ENCODE measurements around the gene PPIB. TPM values are rescaled to one million over a fixed set of nuclear protein-coding genes. Genes with fewer than 3 reads are reported as not detected.
A peak's percentile ranks its signal among the peaks of the same experiment; 100 is the strongest.
"Not testable (repeated sequence)": the region's sequence is repeated elsewhere in the genome, so short reads cannot be mapped to it uniquely, and the experiment has no call there.

Gene PPIB
- total RNA-seq, 2 experiments from 2014 or later: 392 to 410 TPM

- Mint-ChIP-seq H3K27me3 (no peaks in the 10 kb centered on the region), H3K27ac (no peak overlapping the region), H3K4me3 (no peak overlapping the region), H3K36me3 (ENCODE audit: low read depth) (peaks cover 69% of the 10 kb centered on the region), H3K4me1 (peaks cover 5% of the 10 kb centered on the region), H3K9me3 (no peaks in the 10 kb centered on the region)
- no peak for DNase-seq
- ChIA-PET CTCF (no interaction called here), POLR2A (no interaction called here)
Measured at GRCh38 chr15:64127521-64128270, 35.1 kb downstream of the PPIB start.

GRCh38 chr15:64125978-64126377, 36.8 kb downstream of the PPIB start:
- POLR2A ChIA-PET: no interaction called here
- Mint-ChIP-seq H3K9me3 (no peaks in the 10 kb centered on the region), H3K4me3 (no peak overlapping the region), H3K4me1 (peaks cover 5% of the 10 kb centered on the region), H3K27me3 (no peaks in the 10 kb centered on the region), H3K36me3 (ENCODE audit: low read depth) (peaks cover 57% of the 10 kb centered on the region), H3K27ac (no peak overlapping the region)
- CTCF ChIA-PET: no interaction called here
- no peak for DNase-seq

DNA sequence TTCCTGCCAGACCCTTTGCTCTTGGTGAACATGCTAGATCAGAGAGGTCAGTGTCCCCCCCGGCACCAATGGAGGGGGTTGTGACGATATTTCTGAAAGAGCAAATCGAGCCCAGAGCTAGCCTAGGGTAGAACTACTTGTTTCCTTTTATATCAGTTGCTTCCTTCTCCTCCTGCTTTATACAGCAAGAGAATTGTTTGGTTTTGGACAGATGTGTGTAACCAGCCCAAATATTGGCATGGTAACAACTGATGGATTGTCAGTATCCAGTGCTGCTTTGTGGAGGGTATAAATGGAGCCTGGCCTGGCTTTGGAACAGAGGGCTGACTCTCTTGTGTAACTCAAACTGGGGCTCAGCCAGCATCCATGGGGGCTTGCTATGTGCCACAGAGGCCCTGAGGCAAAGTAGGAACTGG, 39.9 kb downstream of the PPIB start:
- CTCF ChIA-PET: interaction anchor here (0.6 kb wide), 1 partner anchor 860 kb away, joined by 3 read pairs; no protein-coding TSS in a partner anchor
- H3K9me3 Mint-ChIP-seq: no peaks in the 10 kb centered on the region
- peaks cover 55% of the 10 kb centered on the region for H3K36me3 Mint-ChIP-seq (ENCODE audit: low read depth)
- DNase-seq: no peak
- no peaks in the 10 kb centered on the region for H3K27me3 Mint-ChIP-seq
- no peak overlapping the region for H3K4me3 Mint-ChIP-seq
- H3K4me1 Mint-ChIP-seq: peaks cover 5% of the 10 kb centered on the region
- POLR2A ChIA-PET: interaction anchor here (1.2 kb wide), 1 partner anchor 27 kb away, joined by 3 read pairs; no protein-coding TSS in a partner anchor
- H3K27ac Mint-ChIP-seq: no peak overlapping the region

- no peaks in the 10 kb centered on the region for H3K27me3 Mint-ChIP-seq
- no peaks in the 10 kb centered on the region for H3K9me3 Mint-ChIP-seq
- CTCF ChIA-PET: interaction anchor here (0.7 kb wide), 1 partner anchor 1752 kb away, joined by 3 read pairs; no protein-coding TSS in a partner anchor
- peaks cover 2% of the 10 kb centered on the region for H3K4me1 Mint-ChIP-seq
- no peak overlapping the region for H3K27ac Mint-ChIP-seq
- no peak overlapping the region for H3K4me3 Mint-ChIP-seq
- no peak for DNase-seq
- H3K36me3 Mint-ChIP-seq (ENCODE audit: low read depth): peaks cover 53% of the 10 kb centered on the region
- POLR2A ChIA-PET: interaction anchor here (1.2 kb wide), 1 partner anchor 26 kb away, joined by 3 read pairs; no protein-coding TSS in a partner anchor
Measured at GRCh38 chr15:64122444-64122843, 40.4 kb downstream of the PPIB start.

DNA sequence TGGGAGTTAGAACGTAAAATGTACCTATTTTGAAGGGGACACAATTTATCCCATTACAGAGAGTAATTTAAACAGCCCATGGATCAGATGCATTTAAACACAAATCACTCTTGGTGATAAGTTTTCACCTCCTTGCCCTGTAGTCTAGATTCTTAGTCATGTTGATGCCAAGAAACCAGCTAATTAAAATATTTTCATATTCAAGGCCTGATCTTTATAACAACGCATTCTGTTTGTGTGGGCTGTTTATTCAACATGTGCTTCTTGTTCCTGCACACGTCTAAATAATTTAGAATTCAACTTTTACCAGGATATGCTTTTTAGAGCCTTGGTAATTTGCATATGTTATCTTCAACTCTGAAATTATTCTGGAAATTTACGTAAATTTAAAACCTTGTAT, 41.2 kb downstream of the PPIB start:
- Mint-ChIP-seq H3K4me3 (no peak overlapping the region), H3K9me3 (no peaks in the 10 kb centered on the region), H3K4me1 (peaks cover 2% of the 10 kb centered on the region), H3K27me3 (no peaks in the 10 kb centered on the region), H3K36me3 (ENCODE audit: low read depth) (peaks cover 51% of the 10 kb centered on the region), H3K27ac (no peak overlapping the region)
- no peak for DNase-seq
- CTCF ChIA-PET: interaction anchor here (0.9 kb wide), 1 partner anchor 31 kb away, joined by 3 read pairs; no protein-coding TSS in a partner anchor
- POLR2A ChIA-PET: no interaction called here

DNA sequence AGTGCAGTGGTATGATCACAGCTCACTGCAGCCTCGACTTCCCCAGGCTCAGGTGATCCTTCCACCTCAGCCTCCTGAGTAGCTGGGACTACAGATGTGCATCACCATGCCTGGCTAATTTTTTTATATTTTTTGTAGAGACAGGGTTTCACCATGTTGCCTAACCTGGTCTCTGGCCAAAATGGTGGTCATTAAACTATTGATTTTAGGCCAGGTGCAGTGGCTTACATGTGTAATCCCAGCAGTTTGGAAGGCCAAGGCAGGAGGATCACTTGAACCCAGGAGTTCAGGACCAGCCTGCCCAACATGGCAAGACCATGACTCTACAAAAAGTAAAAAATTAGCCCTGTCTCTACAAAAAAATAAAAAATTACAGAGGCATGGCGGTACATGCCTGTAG, 42.5 kb downstream of the PPIB start:
- H3K27me3 Mint-ChIP-seq, H3K4me3 Mint-ChIP-seq, DNase-seq, H3K4me1 Mint-ChIP-seq, H3K9me3 Mint-ChIP-seq, POLR2A ChIA-PET, H3K27ac Mint-ChIP-seq, CTCF ChIA-PET: not testable (repeated sequence)
- peaks cover 50% of the 10 kb centered on the region for H3K36me3 Mint-ChIP-seq (ENCODE audit: low read depth)

DNA sequence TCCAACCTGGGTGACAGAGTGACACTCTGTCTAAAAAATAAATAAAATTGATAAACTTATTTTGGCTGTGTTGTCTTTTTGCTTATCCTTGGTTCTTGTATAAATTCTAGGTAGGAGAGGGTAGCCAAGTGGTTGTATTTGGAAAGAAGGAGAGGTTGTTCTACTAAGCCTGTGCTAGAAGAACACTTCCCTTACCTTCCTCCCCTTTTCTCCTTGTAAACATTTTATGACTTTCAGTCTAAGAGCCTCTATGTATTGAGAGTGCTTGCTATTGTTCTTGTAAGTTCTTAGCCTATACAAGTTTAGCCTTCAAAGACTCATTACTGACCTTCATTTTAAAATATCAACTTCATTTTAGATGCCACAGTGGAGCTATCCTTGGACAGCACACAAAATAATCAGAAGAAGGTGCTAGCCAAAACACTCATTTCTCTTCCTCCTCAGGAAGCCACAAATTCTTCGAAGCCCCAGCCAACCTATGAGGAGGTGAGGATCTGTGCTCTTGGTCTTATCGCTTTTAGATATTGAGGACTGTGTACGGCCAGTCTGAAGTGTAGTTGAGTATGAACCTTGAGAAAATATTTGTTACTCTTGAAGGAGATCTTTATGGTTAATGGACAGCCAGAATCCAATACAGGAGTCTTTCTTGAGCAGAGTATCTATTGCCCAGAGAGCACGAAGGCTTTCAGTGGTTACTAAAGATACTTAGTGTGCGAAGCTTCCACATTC, 44.9 kb downstream of the PPIB start:
- POLR2A ChIA-PET: interaction anchor here (1.8 kb wide), 1 partner anchor 8 kb away, joined by 4 read pairs; no protein-coding TSS in a partner anchor
- Mint-ChIP-seq H3K36me3 (ENCODE audit: low read depth) (peaks cover 53% of the 10 kb centered on the region), H3K27ac (no peak overlapping the region), H3K9me3 (no peaks in the 10 kb centered on the region), H3K4me3 (no peak overlapping the region), H3K27me3 (no peaks in the 10 kb centered on the region), H3K4me1 (peaks cover 3% of the 10 kb centered on the region)
- DNase-seq: no peak
- CTCF ChIA-PET: no interaction called here

- Mint-ChIP-seq H3K9me3 (no peaks in the 10 kb centered on the region), H3K4me3 (no peak overlapping the region), H3K27me3 (no peaks in the 10 kb centered on the region), H3K27ac (peak overlapping the region; percentile 57), H3K4me1 (peaks cover 35% of the 10 kb centered on the region), H3K36me3 (ENCODE audit: low read depth) (peaks cover 42% of the 10 kb centered on the region)
- ChIA-PET CTCF (interaction anchor here (0.6 kb wide), 1 partner anchor 21 kb away, joined by 3 read pairs; no protein-coding TSS in a partner anchor), POLR2A (no interaction called here)
- DNase-seq: no peak
Measured at GRCh38 chr15:64112904-64113303, 49.9 kb downstream of the PPIB start.

DNA sequence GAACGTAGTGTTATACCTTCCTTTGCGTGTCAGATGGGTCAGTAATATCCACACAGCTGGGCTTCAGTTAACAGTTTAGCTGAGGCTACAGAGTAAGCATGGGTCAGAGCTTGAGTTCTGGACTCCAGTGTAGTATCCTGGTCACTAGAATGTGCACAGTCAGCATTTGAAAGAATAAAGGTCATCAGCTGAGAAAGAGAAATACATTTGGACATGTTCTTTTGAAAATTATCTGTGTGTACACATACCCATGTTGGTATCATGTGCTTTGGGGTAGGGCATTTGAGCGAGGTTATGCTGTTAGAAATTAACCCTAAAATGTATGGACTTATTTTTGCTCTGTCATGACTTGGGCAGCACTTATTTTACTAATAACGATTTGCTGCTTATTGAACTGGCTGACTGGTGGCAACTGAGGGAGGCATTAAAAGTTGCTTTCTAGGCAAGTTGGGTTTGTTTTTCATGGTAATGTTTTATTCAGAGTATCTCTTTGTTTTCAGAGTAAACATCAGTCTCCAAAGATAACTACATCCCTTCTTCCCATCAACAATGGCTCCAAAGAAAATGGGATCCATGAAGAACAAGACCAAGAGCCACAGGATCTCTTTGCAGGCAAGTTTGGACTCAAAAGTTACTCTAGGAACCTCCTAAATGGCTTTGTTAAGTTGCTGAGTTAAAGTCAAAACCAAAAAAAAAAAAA, 50.6 kb downstream of the PPIB start:
- H3K4me3 Mint-ChIP-seq: no peak overlapping the region
- peak overlapping the region; percentile 57 for H3K27ac Mint-ChIP-seq
- peaks cover 34% of the 10 kb centered on the region for H3K4me1 Mint-ChIP-seq
- H3K36me3 Mint-ChIP-seq (ENCODE audit: low read depth): peaks cover 39% of the 10 kb centered on the region
- DNase-seq: no peak
- H3K9me3 Mint-ChIP-seq: no peaks in the 10 kb centered on the region
- POLR2A ChIA-PET: interaction anchor here (1.0 to 2.9 kb wide), 4 partner anchors 11 to 51 kb away, joined by 3 to 10 read pairs (median 4); partner anchors contain the start of genes CIAO2A and PPIB
- H3K27me3 Mint-ChIP-seq: no peaks in the 10 kb centered on the region
- CTCF ChIA-PET: interaction anchor here (1.4 to 2.5 kb wide), 3 partner anchors 18 to 41 kb away, joined by 5 to 9 read pairs (median 7); partner anchors contain the start of gene CIAO2A

DNA sequence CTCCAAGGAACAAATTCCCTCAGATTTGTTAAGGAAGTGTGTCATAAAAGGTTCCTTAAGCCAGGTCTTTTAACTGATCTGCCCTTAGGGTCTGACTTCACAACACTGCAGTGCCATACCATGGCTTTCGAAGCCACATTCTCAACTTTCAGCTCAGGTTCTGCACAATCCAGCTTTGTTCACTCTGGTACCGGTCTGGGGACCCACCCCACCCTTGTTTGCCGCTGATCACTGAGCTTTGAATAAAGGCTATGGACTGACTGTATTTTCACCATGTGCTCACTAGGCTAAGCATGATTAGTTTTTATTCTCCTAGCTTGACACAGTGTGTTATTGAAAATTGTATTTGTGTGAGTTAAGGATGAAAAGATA, 51.2 kb downstream of the PPIB start:
- Mint-ChIP-seq H3K27me3 (no peaks in the 10 kb centered on the region), H3K9me3 (no peaks in the 10 kb centered on the region), H3K4me3 (no peak overlapping the region), H3K36me3 (ENCODE audit: low read depth) (peaks cover 35% of the 10 kb centered on the region), H3K4me1 (peaks cover 34% of the 10 kb centered on the region), H3K27ac (no peak overlapping the region)
- ChIA-PET POLR2A (interaction anchor here (0.8 to 2.9 kb wide), 7 partner anchors 11 to 360 kb away, joined by 3 to 10 read pairs (median 3); partner anchors contain the start of genes CIAO2A and PPIB), CTCF (interaction anchor here (0.9 to 2.5 kb wide), 5 partner anchors 16 to 502 kb away, joined by 3 to 9 read pairs (median 5); partner anchors contain the start of genes CIAO2A and SNX1)
- DNase-seq: no peak

DNA sequence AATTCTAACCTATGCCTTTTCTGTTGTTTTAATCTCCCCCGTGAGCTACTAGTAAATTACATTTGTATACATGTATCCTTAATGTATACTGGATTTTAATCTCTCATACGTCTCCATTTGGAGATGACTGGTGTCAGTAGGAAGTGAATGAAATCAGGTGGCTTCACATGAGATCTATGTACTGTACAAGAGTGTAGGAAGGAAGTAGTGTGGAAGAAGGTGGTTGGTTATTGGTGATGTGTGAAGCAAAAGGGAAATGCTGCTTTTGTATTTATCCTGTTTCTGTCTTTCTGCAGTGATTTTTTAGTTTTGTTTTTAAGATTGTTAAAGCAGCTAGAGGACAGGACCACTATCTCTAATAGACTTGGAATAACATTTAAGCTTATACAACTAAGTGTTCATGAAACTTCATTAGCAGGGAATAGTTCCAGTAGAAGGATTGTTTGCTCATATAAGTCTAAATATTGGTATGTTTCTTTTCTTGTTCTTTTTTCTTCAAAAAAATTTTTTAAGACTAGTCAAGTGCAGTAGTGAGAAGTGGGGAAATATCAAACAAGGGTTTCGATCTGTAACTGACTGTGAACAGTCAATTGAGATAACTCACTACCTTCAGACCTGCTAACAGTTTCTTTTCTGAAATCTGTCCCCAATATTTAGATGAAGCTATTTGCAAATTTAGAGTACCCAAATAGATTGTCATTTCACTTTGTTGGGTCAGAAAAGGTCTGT, 51.7 kb downstream of the PPIB start:
- H3K9me3 Mint-ChIP-seq: no peaks in the 10 kb centered on the region
- no peak overlapping the region for H3K4me3 Mint-ChIP-seq
- POLR2A ChIA-PET: interaction anchor here (0.8 to 2.9 kb wide), 10 partner anchors 8 to 359 kb away, joined by 3 to 10 read pairs (median 3); partner anchors contain the start of genes CIAO2A, PPIB and SNX1
- H3K27me3 Mint-ChIP-seq: no peaks in the 10 kb centered on the region
- H3K4me1 Mint-ChIP-seq: peaks cover 34% of the 10 kb centered on the region
- peaks cover 35% of the 10 kb centered on the region for H3K36me3 Mint-ChIP-seq (ENCODE audit: low read depth)
- DNase-seq: no peak
- H3K27ac Mint-ChIP-seq: peak overlapping the region; percentile 53
- CTCF ChIA-PET: interaction anchor here (0.9 to 2.5 kb wide), 5 partner anchors 16 to 501 kb away, joined by 3 to 9 read pairs (median 5); partner anchors contain the start of genes CIAO2A and SNX1
